ES-I3 (cell line): ENCODE results near the gene MSH2.
"Not testable (repeated sequence)": the region's sequence is repeated elsewhere in the genome, so short reads cannot be mapped to it uniquely, and the experiment has no call there.

ENCODE experiments used
- H3K36me3 ChIP-seq: 2 replicates; pipeline ENCODE4 v1.6.1; 2013; ENCODE audit warnings: mild to moderate bottlenecking, low read length, control low read depth, moderate library complexity; ENCODE audit not compliant: insufficient read depth
- H3K4me1 ChIP-seq: 2 replicates; pipeline ENCODE4 v1.6.1; 2013; ENCODE audit warnings: mild to moderate bottlenecking, control low read depth, low read length; ENCODE audit not compliant: insufficient read depth
- H3K9ac ChIP-seq: 2 replicates; pipeline ENCODE4 v1.6.1; 2013; ENCODE audit warnings: low read depth, mild to moderate bottlenecking, low read length, moderate library complexity
- H3K9me3 ChIP-seq: 2 replicates; pipeline ENCODE4 v1.6.1; 2013; ENCODE audit warnings: mild to moderate bottlenecking, low read length, moderate library complexity; ENCODE audit not compliant: control insufficient read depth, insufficient read depth

Gene MSH2

DNA sequence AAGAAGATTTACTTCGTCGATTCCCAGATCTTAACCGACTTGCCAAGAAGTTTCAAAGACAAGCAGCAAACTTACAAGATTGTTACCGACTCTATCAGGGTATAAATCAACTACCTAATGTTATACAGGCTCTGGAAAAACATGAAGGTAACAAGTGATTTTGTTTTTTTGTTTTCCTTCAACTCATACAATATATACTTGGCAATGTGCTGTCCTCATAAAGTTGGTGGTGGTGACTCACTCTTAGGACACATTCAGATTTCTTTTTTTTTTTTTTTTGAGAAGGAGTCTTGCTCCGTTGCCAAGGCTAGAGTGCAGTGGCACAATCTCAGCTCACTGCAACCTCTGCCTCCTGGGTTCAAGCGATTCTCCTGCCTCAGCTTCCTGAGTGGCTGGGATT lies 26.8 kb downstream of the MSH2 start:
- Histone ChIP-seq H3K36me3 (peaks cover 29% of the 10 kb centered on the region), H3K9ac (no peak overlapping the region), H3K9me3 (peaks cover 3% of the 10 kb centered on the region; the same call in 1 of the 2 replicates), H3K4me1 (no peaks in the 10 kb centered on the region)

DNA sequence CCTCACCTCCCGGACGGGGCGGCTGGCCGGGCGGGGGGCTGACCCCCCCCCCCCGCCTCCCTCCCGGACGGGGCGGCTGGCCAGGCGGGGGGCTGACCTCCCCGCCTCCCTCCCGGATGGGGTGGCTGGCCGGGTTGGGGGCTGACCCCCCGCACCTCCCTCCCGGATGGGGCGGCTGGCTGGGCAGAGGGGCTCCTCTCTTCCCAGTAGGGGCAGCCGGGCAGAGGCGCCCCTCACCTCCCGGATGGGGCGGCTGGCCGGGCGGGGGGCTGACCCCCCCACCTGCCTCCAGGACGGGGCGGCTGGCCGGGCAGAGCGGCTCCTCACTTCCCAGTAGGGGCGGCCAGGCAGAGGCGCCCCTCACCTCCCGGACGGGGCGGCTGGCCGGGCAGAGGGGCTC lies 30.1 kb downstream of the MSH2 start:
- H3K4me1 ChIP-seq, H3K9ac ChIP-seq, H3K9me3 ChIP-seq: not testable (repeated sequence)
- peaks cover 20% of the 10 kb centered on the region for H3K36me3 ChIP-seq

DNA sequence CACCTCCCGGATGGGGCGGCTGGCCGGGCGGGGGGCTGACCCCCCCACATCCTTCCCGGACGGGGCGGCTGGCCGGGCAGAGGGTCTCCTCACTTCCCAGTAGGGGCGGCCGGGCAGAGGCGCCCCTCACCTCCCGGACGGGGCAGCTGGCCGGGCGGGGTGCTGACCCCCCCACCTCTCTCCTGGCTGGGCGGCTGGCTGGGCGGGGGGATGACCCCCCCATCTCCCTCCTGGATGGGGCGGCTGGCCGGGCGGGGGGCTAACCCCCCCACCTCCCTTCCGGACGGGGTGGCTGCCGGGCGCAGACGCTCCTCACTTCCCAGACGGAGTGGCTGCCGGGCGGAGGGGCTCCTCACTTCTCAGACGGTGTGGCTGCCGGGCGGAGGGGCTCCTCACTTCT lies 30.5 kb downstream of the MSH2 start:
- H3K36me3 ChIP-seq = peaks cover 20% of the 10 kb centered on the region
- not testable (repeated sequence) for H3K9me3 ChIP-seq, H3K9ac ChIP-seq, H3K4me1 ChIP-seq

DNA sequence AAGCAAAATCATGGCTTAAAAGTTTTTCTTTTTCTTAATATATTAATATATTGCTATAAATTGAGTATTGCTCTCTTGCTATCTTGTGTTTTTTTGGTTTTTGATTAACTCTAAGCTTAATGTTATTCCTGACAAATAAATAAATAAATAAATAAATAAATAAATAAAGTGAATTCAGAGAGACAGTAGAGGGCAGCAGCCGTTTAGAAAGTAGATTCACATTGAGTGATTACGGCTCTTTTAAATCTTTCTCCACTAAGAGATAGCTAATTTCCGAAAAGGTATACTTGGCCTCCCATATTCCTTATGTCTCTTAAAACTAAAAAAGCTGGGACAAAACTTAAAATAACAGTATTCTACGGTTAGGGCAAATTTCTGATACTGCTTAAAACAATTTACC lies 34.3 kb downstream of the MSH2 start:
- Histone ChIP-seq H3K4me1 (no peaks in the 10 kb centered on the region), H3K9me3 (no peaks in the 10 kb centered on the region), H3K36me3 (peaks cover 6% of the 10 kb centered on the region; the same call in 1 of the 2 replicates), H3K9ac (no peak overlapping the region)

GRCh38 chr2:47438106-47438505 lies 35.1 kb downstream of the MSH2 start:
- no peak overlapping the region for H3K9ac ChIP-seq
- H3K4me1 ChIP-seq = no peaks in the 10 kb centered on the region
- H3K36me3 ChIP-seq = peaks cover 6% of the 10 kb centered on the region; the same call in 1 of the 2 replicates
- H3K9me3 ChIP-seq = no peaks in the 10 kb centered on the region

DNA sequence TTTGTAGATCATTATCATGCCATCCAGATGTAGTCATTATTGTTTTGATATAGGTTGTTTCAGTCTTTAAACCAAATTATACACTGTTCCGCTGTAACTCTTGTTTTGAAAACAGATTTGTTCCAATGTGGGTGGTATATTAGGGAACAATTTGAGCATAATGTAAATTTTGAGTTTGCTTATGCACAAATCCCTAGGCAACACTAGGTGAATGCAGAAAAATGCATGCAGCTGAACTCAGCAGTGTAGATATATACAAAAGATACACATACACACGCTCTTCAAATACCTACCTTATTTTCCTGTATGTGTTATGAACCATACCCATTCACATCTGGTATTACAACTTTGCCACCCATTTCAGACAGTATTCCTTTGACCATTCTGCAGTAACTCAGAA lies 35.8 kb downstream of the MSH2 start:
- Histone ChIP-seq H3K4me1 (no peaks in the 10 kb centered on the region), H3K9ac (no peak overlapping the region), H3K36me3 (peaks cover 10% of the 10 kb centered on the region), H3K9me3 (no peaks in the 10 kb centered on the region)

DNA sequence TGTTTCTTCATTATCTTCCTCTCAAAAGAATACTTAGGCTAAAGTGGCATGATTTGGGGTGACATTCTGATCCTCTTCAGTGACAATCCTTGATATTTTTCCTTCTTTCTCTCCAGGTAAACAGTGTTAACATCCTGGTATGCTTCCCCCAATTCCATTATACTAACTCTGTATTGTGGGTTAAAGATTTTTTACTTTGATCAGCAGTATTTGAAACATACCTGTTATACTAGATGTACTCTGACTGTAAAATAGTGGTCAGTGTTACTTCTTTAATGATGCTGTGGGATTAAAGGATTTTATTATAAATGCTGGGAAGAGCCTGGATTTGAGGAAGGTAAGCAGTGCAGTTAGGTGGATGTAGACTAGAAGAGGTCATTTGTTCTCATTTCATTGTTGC lies 48.8 kb downstream of the MSH2 start:
- Histone ChIP-seq H3K9me3 (no peaks in the 10 kb centered on the region), H3K9ac (no peak overlapping the region), H3K36me3 (peaks cover 20% of the 10 kb centered on the region), H3K4me1 (no peaks in the 10 kb centered on the region)

DNA sequence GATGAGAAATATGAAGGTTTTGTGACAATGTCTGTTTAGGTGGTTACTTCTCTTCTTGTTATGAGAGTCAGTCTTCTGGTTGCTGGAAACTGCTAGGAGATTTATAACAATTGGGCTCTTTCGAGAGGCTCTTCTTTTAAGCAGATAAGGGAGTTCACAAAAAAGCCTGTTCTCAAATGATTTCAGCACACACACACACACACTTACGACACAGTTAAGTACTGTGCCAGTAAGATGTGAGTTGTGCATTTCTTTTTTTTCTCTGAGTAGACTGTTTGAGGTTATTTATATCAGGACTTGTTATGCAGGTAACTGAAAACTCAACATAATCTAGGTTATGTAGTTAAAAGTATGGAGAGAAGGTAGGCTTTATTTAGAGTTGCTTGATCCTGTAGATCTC lies 49.8 kb downstream of the MSH2 start:
- no peaks in the 10 kb centered on the region for H3K4me1 ChIP-seq
- H3K9ac ChIP-seq = no peak overlapping the region
- no peaks in the 10 kb centered on the region for H3K9me3 ChIP-seq
- H3K36me3 ChIP-seq = peaks cover 20% of the 10 kb centered on the region

DNA sequence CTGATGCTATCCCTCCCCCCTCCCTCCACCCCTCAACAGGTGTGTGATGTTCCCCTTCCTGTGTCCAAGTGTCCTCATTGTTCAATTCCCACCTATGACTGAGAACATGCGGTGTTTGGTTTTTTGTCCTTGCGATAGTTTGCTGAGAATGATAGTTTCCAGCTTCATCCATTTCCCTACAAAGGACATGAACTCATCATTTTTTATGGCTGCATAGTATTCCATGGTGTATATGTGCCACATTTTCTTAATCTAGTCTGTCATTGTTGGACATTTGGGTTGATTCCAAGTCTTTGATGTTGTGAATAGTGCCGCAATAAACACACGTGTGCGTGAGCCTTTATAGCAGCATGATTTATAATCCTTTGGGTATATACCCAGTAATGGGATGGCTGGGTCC lies 51.9 kb downstream of the MSH2 start:
- H3K9me3 ChIP-seq, H3K9ac ChIP-seq, H3K36me3 ChIP-seq, H3K4me1 ChIP-seq: not testable (repeated sequence)

- Histone ChIP-seq H3K9me3 (no peaks in the 10 kb centered on the region), H3K4me1 (no peaks in the 10 kb centered on the region), H3K36me3 (peaks cover 8% of the 10 kb centered on the region), H3K9ac (no peak overlapping the region)
Measured at GRCh38 chr2:47455411-47455810, 52.5 kb downstream of the MSH2 start.

DNA sequence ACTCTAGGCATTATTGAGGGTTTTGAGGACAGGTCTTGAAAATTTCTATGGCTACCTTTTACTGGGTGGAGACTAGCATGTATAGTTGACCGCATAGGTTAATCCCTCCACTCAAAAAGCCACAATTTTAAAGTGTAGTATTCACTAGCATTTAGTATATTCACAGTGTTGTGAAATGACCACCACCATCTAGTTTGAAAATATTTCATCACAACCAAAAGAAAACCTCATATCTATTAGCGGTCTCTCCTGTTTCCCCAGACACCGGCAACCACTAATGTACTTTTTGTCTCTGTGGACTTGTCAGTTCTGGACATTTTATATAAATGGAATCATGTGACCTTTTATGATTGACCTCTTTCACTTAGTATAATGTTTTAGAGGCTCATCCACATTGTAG lies 53.9 kb downstream of the MSH2 start:
- no peak overlapping the region for H3K9ac ChIP-seq
- no peaks in the 10 kb centered on the region for H3K4me1 ChIP-seq
- peaks cover 8% of the 10 kb centered on the region for H3K36me3 ChIP-seq
- no peaks in the 10 kb centered on the region for H3K9me3 ChIP-seq

- H3K9ac ChIP-seq = no peak overlapping the region
- H3K9me3 ChIP-seq = no peaks in the 10 kb centered on the region
- H3K4me1 ChIP-seq = no peaks in the 10 kb centered on the region
- peaks cover 8% of the 10 kb centered on the region for H3K36me3 ChIP-seq
Measured at GRCh38 chr2:47457268-47457667, 54.3 kb downstream of the MSH2 start.

DNA sequence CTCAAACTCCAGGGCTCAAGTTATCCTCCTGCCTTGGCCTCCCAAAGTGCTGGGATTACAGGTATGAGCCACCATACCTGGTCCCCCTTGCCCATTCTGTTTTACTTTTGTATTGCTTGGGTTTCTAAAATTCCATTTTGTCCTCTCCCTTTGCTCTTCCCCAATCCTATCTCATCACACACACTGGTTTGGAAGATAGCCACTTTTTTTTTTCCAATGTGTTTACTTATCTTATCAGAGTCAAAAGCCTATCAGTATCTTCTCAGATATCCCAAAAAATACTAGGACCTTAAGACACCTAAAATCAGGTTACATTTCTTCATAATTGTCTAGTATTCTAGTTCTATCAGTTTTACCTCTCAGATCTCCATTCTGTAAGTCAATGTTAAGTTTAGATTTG lies 56.1 kb downstream of the MSH2 start:
- Histone ChIP-seq H3K4me1 (no peaks in the 10 kb centered on the region), H3K36me3 (peaks cover 13% of the 10 kb centered on the region), H3K9me3 (no peaks in the 10 kb centered on the region), H3K9ac (no peak overlapping the region)

DNA sequence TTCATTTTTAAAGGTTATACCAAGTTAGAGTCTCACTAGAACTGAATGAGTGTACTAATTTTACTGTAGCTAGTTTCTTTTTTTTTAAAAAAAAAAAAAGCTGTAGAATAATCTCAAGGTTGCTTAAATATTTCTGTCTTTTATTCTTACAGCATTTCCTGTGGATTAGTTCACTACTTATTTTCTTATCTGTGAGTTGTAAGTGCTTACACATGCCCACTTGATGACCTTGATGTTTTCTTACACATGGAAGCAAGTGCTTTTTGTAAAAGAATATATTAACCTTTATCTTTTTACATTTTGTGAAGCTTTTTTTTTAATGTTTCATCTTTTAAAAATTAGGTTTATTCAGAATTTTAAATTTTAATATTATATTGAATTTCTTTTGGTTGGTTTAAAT lies 57.8 kb downstream of the MSH2 start:
- Histone ChIP-seq H3K4me1 (no peaks in the 10 kb centered on the region; the same call in 1 of the 2 replicates), H3K9ac (no peak overlapping the region), H3K36me3 (peaks cover 10% of the 10 kb centered on the region), H3K9me3 (no peaks in the 10 kb centered on the region)

- Histone ChIP-seq H3K36me3 (peaks cover 29% of the 10 kb centered on the region), H3K9me3 (no peaks in the 10 kb centered on the region), H3K9ac (no peak overlapping the region), H3K4me1 (no peaks in the 10 kb centered on the region)
Measured at GRCh38 chr2:47471429-47472116, 68.6 kb downstream of the MSH2 start.

- H3K9ac ChIP-seq = no peak overlapping the region
- H3K4me1 ChIP-seq = no peaks in the 10 kb centered on the region
- peaks cover 12% of the 10 kb centered on the region for H3K36me3 ChIP-seq
- H3K9me3 ChIP-seq = no peaks in the 10 kb centered on the region
Measured at GRCh38 chr2:47479863-47480262, 76.9 kb downstream of the MSH2 start.
